NCI-H146 treated with DMSO at 0.1 percent for 48 hours (cell line): ENCODE data around the gene SORCS1.

Experiments used
- DNase-seq: peaks from one replicate; lab custom pipeline; 2025; ENCODE audit not compliant: unreplicated experiment; lab: John Stamatoyannopoulos, UW

The SORCS1 gene

DNA sequence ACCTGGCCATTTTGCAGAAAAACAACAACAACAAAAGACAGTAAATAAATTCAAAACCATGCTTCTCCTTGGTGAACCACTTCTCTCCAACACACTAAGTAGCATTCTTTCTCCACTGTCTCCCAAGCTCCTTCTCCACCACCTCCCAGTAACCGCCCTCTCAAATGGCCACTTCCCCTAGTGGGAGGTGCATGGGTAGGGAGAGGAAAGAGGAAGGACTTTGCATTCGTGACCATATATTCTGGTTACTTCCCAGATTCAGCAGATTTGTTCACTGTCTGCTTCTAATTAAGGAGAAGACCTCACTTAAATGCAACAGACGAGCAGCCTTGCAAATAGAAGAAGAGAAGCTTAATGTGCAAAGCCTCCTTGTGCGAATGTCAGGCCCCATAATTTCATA, 166.8 kb downstream of the SORCS1 start:
- no peak for DNase-seq

DNA sequence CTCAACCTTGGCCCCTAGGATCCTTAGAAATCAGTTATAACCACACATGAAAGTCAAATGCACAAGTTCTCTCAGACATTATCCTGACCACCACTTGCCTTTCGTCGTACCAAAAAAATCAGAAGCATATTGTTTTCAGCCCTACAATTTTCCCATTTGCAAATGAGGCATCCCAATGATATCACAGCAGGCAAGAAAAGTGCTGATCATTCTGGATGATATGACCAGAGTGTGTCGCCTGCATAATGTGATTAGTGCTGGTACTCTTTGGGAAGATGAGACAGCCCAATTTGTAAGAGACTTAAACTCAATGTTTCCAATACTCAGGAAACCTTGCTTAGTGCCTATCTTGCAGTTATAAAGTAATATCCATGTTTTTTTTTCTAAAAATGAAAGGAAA, 168.0 kb downstream of the SORCS1 start:
- DNase-seq = no peak

DNA sequence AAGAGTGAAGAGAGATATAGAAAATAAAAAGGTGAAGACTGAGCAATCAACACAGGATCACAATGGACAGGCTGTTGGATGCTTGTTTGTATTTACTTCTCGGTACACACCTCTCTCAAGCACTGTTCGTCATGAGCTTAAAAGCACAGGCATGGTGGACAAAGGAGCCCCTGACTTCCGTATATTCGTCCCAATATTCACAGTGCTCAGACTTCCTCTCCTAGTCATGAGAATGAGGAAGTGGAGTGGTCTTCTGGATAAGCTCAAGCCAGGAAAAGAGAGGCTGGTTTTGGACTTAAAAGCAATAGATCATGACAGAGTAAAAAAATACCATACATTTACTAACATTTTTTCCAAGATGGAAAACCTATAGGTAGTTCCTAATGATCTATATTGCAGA, 172.5 kb downstream of the SORCS1 start:
- DNase-seq = no peak

DNA sequence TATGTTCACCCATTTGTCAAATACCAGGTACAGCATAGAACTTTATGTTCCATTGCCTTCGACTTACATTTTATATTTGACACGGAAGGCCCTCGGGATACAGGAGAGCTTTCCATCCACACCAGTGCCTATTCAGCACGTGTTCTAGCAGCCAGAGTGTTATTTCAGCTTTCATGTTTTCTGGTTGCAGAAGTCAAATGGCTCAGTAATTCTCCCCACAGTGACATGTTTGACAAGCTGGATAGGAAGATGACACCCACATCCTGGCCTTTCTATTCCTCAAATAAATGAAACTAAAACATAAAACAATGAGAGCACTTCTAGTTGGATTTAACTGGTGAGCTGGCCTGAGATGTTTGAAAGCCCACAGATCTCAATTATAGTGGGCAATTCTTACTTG, 173.4 kb downstream of the SORCS1 start:
- no peak for DNase-seq

DNA sequence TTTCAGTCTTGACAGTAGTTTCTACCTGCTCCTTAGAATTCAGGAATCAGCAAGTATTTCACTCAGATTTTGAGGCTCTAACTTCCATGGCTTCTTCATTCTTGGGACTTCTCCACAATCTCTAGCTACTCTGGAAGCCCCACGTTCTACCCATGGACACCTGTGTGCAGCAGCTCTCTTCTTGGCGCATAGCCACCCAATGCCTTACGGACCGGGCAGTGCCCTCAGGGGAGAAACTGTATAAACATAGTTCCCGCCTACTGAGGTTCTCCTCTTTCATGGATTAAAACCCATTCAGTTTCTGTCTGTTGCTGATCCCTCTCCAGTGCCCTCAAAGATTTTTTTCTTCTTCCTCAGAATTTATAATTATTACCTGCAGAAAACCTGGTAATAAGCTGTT, 177.1 kb downstream of the SORCS1 start:
- DNase-seq = no peak

DNA sequence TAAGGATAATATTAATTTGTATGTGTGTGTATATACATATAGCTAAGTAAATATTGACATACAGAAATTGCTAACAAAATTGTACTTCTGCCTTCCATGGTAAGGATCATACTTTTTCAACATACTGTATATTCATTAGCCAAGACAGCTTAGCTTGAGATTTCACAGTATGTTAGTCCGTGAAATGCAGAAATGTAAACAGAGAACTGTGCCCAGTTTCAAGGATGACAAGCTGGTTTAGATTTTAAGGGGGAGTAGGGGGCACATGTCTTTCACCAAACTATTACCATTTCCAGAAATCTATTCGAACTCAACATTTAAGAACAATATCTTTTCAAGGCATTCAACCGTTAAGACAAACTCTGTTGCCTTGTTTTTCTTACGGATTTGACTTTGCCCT, 182.2 kb downstream of the SORCS1 start:
- no peak for DNase-seq

DNA sequence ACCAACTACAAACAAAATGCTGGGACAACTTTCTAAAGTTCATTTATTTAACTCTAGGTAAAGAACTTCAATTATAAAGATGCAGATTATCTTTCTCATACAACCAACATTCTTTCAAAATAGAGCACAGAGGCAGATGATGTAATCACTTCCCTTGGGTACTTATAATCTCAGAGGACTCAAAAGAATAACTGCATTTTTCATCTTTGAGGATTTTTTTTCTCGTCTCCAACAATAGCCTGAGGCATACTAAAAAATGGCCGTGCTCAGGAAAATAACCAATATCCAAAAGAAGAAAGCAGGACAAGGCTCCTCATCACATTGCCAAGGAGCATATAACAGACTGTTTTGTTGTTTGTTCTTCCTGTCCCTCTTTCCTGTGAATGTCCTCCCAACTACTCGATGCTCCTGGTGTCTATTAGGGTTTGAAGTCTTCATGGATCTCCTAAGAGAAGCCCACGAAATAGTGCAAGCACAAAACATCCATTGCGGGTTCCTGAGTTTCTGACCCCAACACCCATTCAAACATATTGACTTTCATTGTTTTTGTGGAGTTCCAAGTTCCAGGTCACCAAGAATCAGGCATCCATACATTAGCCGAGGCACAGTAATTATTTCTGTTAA, 182.9 kb downstream of the SORCS1 start:
- DNase-seq = no peak

DNA sequence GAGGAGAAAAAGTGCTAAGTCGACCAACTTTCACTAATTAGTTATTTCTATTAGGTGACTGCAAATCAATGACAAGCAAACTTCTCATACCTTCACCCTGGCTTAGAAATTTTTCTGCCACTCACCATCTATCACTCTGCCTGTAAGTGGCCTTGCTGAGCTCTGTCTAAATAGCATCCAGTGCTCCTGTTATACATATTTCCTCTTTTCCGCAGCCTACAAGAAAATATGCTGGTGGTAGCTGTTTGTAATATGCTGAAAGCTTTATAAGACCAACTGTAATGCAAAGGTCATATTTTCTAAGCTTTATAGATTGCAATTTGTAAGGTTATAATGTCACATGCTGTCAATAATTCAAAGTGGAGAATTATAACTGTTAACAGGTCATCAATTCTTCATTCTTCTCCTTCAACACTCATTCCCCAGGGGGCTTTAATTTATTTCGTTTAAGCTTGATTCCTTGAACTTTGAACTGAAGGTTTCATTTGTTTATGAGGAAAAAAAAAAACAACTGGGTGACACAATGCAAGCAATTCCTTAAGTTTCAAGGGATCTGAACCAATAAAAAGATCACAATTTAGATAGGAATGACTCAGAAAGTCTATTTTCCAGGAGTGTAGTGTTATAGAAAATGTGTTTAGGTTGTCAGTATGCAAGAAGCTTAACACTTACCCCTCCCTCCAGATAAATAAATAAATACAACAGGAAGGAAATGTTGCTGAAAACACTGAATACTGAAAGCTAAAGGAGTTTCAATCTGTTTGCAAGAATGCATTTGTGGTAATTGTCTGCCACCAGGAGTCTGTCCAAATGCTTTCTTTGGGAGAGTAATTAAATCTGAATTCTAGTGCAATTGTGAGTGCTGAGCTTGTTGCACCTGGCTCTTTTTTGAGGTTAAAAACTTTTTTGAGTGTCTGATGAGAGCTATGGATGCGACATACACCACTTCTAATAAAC, 183.7 kb downstream of the SORCS1 start:
- DNase-seq = no peak

DNA sequence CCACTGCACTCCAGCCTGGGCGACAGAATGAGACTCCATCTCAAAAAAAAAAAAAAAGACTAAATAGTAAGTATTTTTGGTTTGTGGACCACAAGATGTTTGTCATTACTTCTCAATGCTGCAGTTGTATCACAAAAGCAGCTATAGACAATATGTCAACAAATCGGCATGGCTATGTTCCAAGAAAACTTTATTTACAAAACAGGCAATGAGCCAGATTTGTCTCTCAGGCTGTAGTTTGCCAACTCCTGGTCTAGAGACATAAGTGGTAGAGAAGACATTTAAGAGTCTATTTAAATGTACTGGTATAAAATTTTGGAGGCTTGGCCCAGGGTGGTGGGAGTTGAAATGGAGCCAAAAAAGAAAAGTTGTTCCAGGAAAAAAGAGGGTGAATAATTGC, 185.8 kb downstream of the SORCS1 start:
- DNase-seq = no peak

DNA sequence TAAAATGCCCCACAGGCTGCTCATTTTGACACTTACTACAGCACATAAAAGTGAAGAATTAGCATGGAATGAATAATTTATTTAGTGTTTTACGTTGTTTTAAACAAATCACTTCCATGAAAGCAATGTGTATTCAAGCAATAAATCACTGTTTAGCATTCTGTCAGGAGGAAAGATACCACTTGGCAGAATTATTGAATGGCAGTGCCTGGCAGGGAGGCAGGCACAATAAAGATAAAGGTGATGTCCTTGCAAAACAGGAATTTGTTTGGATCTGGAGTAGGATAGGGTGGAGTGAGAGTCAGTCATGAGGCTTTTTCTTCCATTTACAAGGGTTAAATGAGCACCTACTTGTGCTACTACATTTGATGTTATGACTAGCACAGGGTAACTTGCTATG, 190.8 kb downstream of the SORCS1 start:
- DNase-seq = no peak

DNA sequence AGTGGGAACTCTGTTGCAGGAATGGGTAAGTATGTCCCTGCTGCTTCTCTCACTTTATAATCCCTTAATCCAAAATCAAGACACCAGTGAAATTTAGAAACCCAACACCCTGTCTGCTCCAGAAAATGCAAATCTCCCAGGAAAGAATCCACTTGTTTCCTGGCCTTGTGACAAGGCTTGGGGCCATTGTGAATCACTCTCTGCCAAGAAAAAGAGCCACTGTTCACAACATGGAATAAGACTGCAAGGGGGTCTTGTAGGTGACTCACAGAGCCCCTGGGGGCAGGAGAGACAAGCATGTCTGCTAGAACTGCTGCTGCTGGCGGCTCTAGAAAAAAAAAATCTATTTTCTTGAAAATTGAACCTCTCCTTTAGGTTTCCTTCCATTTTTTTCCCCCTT, 191.2 kb downstream of the SORCS1 start:
- DNase-seq = no peak

DNA sequence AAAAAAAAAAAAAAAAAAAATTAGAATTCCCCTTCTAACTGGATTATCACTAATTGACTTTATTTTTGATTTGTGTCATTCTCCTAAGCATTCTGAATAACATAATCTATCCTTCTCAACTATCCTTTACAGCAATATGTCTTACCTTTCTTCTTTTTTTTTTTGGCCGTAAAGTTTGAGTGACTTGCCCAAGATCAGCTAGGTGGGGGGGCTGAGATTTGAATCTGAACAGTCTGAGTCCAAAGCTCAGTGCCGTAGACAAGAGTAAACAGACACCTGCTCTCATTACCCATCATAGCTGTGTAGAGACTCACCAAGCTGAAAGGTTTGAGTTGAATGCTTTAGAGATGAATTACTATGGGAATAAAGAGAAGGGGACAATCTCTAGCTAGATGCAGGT, 192.1 kb downstream of the SORCS1 start:
- no peak for DNase-seq

DNA sequence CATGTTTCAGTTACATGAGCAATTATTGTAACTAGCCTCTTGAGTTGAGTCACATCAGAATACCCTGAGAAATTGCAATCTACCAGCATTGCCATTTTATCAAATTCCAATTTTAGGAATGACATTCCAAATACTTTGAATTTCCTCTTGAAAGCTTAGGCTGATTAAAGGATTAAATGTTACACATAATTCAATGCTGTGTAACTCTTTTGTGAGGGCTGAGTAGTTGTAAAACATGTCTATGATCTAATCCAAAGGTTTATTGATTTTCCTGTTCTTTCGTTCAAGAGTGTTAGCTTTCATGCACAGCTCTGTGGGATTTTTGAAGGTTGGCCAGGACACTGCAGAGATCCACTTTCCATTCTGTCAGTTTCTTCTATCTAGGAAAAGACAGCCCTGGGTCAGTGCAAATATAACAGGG, 193.1 kb downstream of the SORCS1 start:
- DNase-seq = no peak

DNA sequence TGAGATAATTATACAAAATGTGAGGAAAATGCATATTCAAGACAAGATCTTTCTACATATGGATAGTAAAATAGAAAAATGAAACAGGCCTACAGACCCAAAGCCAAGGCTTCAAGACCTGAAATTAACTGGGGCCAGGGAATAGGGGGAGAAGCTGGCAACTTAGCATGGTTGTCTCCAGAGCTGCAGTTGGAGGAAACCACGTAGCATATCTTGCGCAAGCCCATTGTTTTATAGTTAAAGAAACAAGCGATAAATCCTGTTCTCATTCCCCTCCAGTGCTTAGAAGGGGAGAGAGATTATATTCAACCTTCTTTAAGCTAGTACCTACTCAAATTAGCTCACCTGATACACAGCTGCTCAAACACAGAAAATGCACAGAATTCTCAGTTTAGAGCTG, 197.1 kb downstream of the SORCS1 start:
- no peak for DNase-seq

DNA sequence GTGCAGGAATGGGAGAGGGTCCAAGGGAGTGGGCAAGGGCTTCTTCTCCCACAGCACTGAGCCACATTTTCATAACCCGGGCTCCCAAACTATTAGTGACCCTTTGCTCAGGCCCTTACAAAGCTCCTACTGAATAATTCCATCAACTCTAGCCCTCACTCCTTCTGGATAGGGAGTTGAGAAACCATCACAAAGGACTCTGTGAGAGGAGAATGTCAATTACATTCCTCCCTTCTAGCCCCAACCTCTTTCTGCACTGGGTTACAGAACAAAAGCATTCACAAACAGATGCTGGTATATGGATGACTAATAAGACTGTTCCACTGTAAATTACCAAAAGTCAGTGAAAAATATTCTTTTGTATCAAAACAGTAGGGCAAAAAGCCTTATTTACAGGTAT, 203.7 kb downstream of the SORCS1 start:
- no peak for DNase-seq

DNA sequence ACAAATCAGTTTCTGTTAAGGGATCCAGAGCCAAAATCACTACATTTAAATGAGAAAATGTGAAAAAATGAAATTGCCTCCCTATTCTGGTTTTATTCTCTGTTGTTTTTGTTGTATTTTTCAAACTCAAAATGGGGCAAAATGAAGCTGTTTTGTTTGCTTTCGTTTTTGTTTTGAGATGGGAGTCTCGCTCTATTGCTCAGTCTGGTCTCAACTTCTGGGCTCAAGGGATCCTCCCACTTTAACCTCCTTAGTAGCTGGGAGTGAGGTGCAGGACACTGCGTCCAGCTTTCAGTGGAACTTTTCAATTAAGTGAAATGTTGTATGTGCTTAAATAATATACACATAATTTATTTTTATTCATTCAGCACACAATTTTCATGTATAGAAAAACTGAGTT, 205.0 kb downstream of the SORCS1 start:
- DNase-seq = no peak

DNA sequence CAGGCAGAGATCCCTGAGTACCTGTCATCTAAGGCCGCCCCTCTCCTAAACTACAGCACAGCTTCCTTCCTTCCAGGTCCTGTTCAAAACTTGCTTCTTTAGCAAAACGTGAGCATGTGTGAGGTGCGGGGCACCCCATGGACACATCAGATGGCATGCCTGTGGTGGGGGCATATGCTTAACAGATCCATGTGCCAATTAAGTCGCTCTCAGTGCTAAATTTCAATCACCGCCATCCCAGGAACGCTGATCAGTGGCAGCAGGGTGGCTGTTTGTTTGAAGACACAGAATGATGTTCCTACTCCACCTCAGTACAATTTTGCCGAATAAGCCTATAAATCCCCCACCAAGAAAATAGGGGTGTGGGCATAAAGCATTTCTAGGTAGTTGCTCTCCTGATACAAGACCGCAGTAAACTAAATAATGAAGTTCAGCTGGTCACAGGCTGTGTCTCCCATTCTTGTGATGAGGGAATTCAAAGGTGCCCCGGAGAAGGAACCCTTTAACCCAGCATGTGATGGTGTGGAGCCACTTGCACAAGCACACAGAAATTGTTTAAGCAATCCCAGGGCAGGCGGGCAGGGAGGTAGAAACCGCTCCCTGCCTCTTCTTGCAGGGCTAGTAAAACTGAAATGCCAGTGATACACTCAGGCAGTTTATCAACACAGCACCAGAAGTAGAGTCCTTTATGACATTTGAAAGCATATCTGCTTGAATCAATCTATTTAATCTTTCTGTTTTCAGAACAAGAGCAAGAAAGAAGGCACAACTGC, 205.7 kb downstream of the SORCS1 start:
- no peak for DNase-seq

DNA sequence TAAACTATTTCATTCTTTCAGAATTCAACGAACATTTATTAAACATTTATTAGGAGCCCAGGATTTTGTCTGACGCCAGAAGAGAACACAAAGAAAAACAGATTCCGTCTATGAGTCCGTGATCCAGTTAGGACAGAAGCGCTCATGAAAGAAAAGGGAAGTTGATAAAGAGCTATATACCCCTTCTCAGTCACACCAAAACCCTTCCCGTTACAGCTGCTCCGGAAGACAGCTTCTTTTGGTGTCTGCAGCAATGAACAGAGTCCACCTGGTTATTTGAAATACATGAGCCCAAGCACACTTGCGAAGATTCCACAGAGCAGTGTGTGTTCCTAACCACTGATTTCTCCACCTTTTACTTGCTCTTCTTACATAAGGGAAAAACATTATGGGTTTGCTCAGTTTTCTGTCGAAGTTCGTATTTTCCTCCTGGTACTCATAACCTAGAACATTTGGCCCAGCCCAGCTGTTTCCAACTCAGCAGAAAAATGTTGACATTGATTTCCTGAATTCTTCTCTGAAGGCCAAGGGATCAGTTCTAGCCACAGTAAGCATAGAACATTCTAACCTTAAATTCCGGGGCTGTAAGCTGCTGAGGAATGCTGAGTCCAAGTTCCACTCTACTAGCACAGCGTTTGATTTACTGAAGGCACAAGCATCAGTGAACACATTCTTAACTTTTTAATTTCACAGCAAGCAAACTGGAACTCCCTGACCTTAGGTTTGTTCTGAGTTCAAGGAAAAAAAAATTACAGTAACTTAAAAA, 206.5 kb downstream of the SORCS1 start:
- no peak for DNase-seq

DNA sequence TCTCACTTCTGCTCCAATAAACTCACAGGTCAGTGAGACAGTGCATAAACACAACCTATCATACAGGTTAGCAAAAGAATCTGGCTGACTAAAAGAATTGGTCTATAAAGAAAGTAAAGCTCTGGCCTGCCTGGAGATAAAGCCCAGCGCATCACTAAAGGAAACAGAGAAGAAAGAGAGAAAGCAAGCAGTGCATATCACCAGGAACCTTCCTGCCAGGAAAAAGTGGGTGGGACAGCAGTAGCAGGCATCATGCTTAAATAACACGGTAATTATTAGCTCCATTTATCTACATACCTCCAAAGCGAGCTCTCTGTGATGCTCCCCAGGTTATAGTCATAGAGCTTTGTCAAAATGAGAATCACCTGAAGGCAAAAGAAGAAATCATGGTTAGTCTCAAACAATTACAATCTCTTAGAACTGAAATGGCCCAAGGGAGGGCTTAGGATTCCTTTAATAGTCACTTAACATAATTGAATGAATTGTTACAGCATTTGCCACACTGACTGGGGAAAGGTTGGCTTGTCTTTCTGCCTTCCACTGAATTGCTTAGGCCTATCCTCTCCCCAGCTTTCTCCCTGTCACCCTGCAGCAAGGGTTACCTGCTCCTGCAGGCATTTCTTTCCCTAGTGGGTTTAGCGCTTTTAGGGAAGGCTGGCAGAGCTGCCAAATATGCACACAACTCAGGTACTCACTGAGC, 208.1 kb downstream of the SORCS1 start:
- no peak for DNase-seq

DNA sequence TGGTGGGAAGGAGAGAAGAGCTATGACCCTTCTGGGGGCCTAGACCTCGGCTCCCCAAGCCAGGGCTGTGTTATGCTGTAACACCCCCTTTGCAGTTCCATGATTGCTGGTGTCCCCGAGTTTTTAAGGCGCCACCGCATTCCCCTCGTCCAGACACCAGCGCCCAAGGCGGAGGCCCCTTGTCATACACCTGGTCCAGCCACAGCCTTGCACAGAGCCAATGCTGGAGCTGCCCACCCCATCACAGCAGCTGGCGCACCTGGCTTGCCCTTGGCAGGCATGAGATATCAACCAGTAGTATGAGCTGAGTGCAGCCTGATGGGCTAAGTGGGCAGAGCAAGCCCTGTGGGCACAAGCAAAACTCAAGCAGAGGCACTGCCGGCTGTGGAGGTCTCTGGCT, 209.4 kb downstream of the SORCS1 start:
- DNase-seq = no peak
